HEK293 (cell line): ENCODE measurements around the gene FIGNL1.

Experiments
- CTCF ChIA-PET: fragments of 350-600 bp; formaldehyde crosslinking; extraction: SDS; loops from one replicate; lab custom pipeline; 2021; ENCODE audit warnings: antibody characterized with exemption; lab: Yijun Ruan, JAX
- POLR2A ChIA-PET: fragments of 300-600 bp; formaldehyde crosslinking; extraction: SDS; loops from one replicate; lab custom pipeline; 2020; ENCODE audit warnings: antibody characterized with exemption, inconsistent platforms; lab: Yijun Ruan, JAX
- H3K27ac ChIP-seq: fragments of 200-500 bp; sonication (Bioruptor generic); 2 replicates; pipeline ENCODE4 v1.5.1; 2014; ENCODE audit warnings: low read depth, low read length, control low read depth, inconsistent platforms; ENCODE audit errors: extremely low read depth
- H3K36me3 ChIP-seq, 2 experiments: fragments of 200-500 bp in 1 of 2; sonication (Bioruptor generic) in 1 of 2; 1 replicate in 1 of 2; 2 replicates in 1 of 2; pipeline ENCODE4 v1.5.1; 2014 to 2017; ENCODE audit warnings: inconsistent platforms in 2 of 2, low read length in 2 of 2; ENCODE audit not compliant: control insufficient read depth in 2 of 2, insufficient read depth in 1 of 2
- H3K4me1 ChIP-seq: fragments of 200-500 bp; sonication (Bioruptor generic); 2 replicates; pipeline ENCODE4 v1.5.1; 2014; ENCODE audit warnings: mild to moderate bottlenecking, low read length, inconsistent platforms; ENCODE audit not compliant: control insufficient read depth, insufficient read depth
- H3K4me3 ChIP-seq: 2 replicates; pipeline ENCODE4 v1.5.1; 2011; ENCODE audit warnings: low read depth, mild to moderate bottlenecking, control low read depth, low read length, moderate library complexity
- H3K9me3 ChIP-seq: fragments of 200-500 bp; sonication (Bioruptor generic); 2 replicates; pipeline ENCODE4 v1.5.1; 2014; ENCODE audit warnings: low read depth, low read length, inconsistent platforms; ENCODE audit not compliant: control insufficient read depth, insufficient read depth
- ZBTB8A ChIP-seq: fragments of 450-650 bp; formaldehyde crosslinking; IDR thresholded peaks from 2 replicates; pipeline ENCODE4 v1.5.1; 2016; ENCODE audit warnings: missing biosample characterization, missing genetic modification characterization
- ZNF132 ChIP-seq: fragments of 450-650 bp; formaldehyde crosslinking; IDR thresholded peaks from 2 replicates; pipeline ENCODE4 v1.5.1; 2017; ENCODE audit warnings: missing biosample characterization, missing genetic modification characterization, borderline replicate concordance
- ZNF16 ChIP-seq: fragments of 450-650 bp; formaldehyde crosslinking; IDR thresholded peaks from 2 replicates; pipeline ENCODE4 v1.5.1; 2016; ENCODE audit warnings: low read depth, missing biosample characterization, missing genetic modification characterization
- ZNF2 ChIP-seq: fragments of 450-650 bp; formaldehyde crosslinking; IDR thresholded peaks from 2 replicates; pipeline ENCODE4 v1.5.1; 2016; ENCODE audit warnings: missing biosample characterization, missing genetic modification characterization
- ZNF302 ChIP-seq: fragments of 450-650 bp; formaldehyde crosslinking; IDR thresholded peaks from 2 replicates; pipeline ENCODE4 v1.5.1; 2016; ENCODE audit warnings: missing biosample characterization, missing genetic modification characterization, low read depth
- ZNF426 ChIP-seq: fragments of 450-650 bp; formaldehyde crosslinking; IDR thresholded peaks from 2 replicates; pipeline ENCODE4 v1.5.1; 2017; ENCODE audit warnings: missing biosample characterization, missing genetic modification characterization, mild to moderate bottlenecking, inconsistent platforms, moderate library complexity
- ZNF433 ChIP-seq: fragments of 450-650 bp; formaldehyde crosslinking; IDR thresholded peaks from 2 replicates; pipeline ENCODE4 v1.5.1; 2016; ENCODE audit warnings: missing biosample characterization, missing genetic modification characterization, low read depth
- ZNF558 ChIP-seq: fragments of 450-650 bp; formaldehyde crosslinking; IDR thresholded peaks from 2 replicates; pipeline ENCODE4 v1.5.1; 2016; ENCODE audit warnings: missing biosample characterization, missing genetic modification characterization
- ZNF596 ChIP-seq: fragments of 450-650 bp; IDR thresholded peaks from 2 replicates; pipeline ENCODE4 v1.5.0; 2018; ENCODE audit warnings: missing biosample characterization, mild to moderate bottlenecking, missing genetic modification characterization, moderate library complexity
- ZNF624 ChIP-seq: fragments of 450-650 bp; formaldehyde crosslinking; IDR thresholded peaks from 2 replicates; pipeline ENCODE4 v1.5.1; 2017; ENCODE audit warnings: missing biosample characterization, missing genetic modification characterization
- ZNF664 ChIP-seq: fragments of 450-650 bp; formaldehyde crosslinking; IDR thresholded peaks from 2 replicates; pipeline ENCODE4 v1.5.1; 2016; ENCODE audit warnings: missing biosample characterization, missing genetic modification characterization
- ZNF76 ChIP-seq: fragments of 450-650 bp; formaldehyde crosslinking; IDR thresholded peaks from 2 replicates; pipeline ENCODE4; 2016; ENCODE audit warnings: low read depth, missing biosample characterization, missing genetic modification characterization, borderline replicate concordance
- ZNF785 ChIP-seq: fragments of 450-650 bp; formaldehyde crosslinking; IDR thresholded peaks from 2 replicates; pipeline ENCODE4 v1.5.1; 2016; ENCODE audit warnings: missing biosample characterization, missing genetic modification characterization
- ZSCAN4 ChIP-seq: fragments of 450-650 bp; formaldehyde crosslinking; IDR thresholded peaks from 2 replicates; pipeline ENCODE4 v1.5.1; 2017; ENCODE audit warnings: missing biosample characterization, missing genetic modification characterization
- TF ChIP-seq, protein P1 (sequence below): fragments of 450-650 bp; formaldehyde crosslinking; IDR thresholded peaks from 2 replicates; pipeline ENCODE4 v1.5.1; 2016; ENCODE audit warnings: missing biosample characterization, missing genetic modification characterization
- TF ChIP-seq, protein P2 (sequence below): fragments of 450-650 bp; formaldehyde crosslinking; IDR thresholded peaks from 2 replicates; pipeline ENCODE4 v1.5.1; 2016; ENCODE audit warnings: missing biosample characterization, missing genetic modification characterization

FIGNL1 gene

GRCh38 chr7:50415844-50416364 is 34.2 kb downstream of the FIGNL1 start:
- Histone ChIP-seq H3K9me3 (no peaks in the 10 kb centered on the region), H3K27ac (no peak overlapping the region), H3K36me3 (no peaks in the 10 kb centered on the region), H3K4me1 (no peaks in the 10 kb centered on the region), H3K4me3 (no peak overlapping the region)
- TF ChIP-seq ZNF433 (no peak), ZNF16 (tag by site-specific recombination) (no peak), ZNF76 (tag by site-specific recombination) (no peak)
- ChIA-PET CTCF (interaction anchor here (0.6 to 1.2 kb wide), 3 partner anchors 47 to 272 kb away, joined by 3 to 4 read pairs (median 3); no protein-coding TSS in a partner anchor), POLR2A (no interaction called here)

- Histone ChIP-seq H3K4me3 (no peak overlapping the region), H3K27ac (no peak overlapping the region), H3K4me1 (no peaks in the 10 kb centered on the region), H3K36me3 (no peaks in the 10 kb centered on the region), H3K9me3 (no peaks in the 10 kb centered on the region)
- TF ChIP-seq, protein P1, sequence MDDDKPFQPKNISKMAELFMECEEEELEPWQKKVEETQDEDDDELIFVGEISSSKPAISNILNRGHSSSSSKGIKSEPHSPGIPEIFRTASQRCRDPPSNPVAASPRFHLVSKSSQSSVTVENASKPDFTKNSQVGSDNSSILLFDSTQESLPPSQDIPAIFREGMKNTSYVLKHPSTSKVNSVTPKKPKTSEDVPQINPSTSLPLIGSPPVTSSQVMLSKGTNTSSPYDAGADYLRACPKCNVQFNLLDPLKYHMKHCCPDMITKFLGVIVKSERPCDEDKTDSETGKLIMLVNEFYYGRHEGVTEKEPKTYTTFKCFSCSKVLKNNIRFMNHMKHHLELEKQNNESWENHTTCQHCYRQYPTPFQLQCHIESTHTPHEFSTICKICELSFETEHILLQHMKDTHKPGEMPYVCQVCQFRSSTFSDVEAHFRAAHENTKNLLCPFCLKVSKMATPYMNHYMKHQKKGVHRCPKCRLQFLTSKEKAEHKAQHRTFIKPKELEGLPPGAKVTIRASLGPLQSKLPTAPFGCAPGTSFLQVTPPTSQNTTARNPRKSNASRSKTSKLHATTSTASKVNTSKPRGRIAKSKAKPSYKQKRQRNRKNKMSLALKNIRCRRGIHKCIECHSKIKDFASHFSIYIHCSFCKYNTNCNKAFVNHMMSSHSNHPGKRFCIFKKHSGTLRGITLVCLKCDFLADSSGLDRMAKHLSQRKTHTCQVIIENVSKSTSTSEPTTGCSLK (tag by site-specific recombination), result no peak
- no peak for TF ChIP-seq ZNF558 (tag by site-specific recombination)
- TF ChIP-seq, protein P2, sequence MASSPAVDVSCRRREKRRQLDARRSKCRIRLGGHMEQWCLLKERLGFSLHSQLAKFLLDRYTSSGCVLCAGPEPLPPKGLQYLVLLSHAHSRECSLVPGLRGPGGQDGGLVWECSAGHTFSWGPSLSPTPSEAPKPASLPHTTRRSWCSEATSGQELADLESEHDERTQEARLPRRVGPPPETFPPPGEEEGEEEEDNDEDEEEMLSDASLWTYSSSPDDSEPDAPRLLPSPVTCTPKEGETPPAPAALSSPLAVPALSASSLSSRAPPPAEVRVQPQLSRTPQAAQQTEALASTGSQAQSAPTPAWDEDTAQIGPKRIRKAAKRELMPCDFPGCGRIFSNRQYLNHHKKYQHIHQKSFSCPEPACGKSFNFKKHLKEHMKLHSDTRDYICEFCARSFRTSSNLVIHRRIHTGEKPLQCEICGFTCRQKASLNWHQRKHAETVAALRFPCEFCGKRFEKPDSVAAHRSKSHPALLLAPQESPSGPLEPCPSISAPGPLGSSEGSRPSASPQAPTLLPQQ (tag by site-specific recombination), result no peak
- ChIA-PET CTCF (interaction anchor here (0.7 kb wide), 1 partner anchor 749 kb away, joined by 3 read pairs; no protein-coding TSS in a partner anchor), POLR2A (no interaction called here)
Measured at GRCh38 chr7:50413561-50413960, 36.6 kb downstream of the FIGNL1 start.

DNA sequence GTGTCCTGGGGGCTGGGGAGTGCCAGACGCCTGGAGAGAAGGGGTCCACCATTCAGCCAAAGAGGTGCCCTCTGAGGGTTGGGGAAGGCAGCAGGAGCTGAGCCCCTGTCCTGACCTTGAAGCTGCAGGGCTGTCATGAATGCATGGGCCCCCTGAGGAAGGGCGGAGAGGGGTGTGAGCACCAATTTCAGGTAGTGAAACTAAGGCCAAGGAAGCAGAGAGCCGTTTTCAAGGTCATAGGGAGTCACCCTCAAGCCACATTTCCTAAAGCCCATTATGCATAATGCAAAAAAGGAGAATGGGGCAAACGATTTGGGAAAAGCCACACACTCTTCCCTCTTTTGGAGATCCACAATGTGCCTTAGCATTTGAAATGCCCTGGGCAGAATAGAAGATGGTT is 37.2 kb downstream of the FIGNL1 start:
- POLR2A ChIA-PET, result no interaction called here
- no peak overlapping the region for H3K27ac ChIP-seq
- H3K9me3 ChIP-seq, result no peaks in the 10 kb centered on the region
- H3K4me1 ChIP-seq, result no peaks in the 10 kb centered on the region
- TF ChIP-seq ZNF624, result no peak
- CTCF ChIA-PET, result interaction anchor here (1.0 kb wide), 1 partner anchor 747 kb away, joined by 3 read pairs; no protein-coding TSS in a partner anchor
- H3K36me3 ChIP-seq, result no peaks in the 10 kb centered on the region
- no peak overlapping the region for H3K4me3 ChIP-seq

DNA sequence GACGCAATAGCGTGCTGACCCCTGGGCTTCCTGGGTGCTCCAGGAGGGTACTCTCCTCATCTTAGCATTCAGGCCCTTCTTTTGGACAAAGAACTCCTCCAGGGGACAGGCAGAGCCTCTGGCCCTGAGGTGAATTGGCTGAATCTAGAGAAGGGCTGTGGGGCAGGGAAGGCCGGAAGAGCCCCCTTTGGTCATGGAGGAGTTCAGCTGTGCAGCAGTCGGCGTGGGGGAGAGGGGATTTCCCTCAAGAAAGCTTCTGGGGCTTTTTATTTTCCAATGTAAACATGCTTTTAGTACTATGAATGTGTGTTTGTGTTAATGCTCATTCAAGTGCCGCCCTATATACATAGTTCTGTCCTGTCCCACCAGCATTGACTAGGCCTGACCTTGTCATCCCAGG is 38.8 kb downstream of the FIGNL1 start:
- no peaks in the 10 kb centered on the region for H3K4me1 ChIP-seq
- no peaks in the 10 kb centered on the region for H3K9me3 ChIP-seq
- TF ChIP-seq ZNF302 (tag by site-specific recombination), result no peak
- TF ChIP-seq, protein P2 (tag by site-specific recombination), result no peak
- no peak for TF ChIP-seq ZNF596 (tag by site-specific recombination)
- TF ChIP-seq ZNF426, result no peak
- no peak for TF ChIP-seq ZBTB8A (tag by site-specific recombination)
- TF ChIP-seq ZNF785, result no peak
- no peak for TF ChIP-seq ZNF664 (tag by site-specific recombination)
- no peak for TF ChIP-seq ZSCAN4 (tag by site-specific recombination)
- TF ChIP-seq ZNF132 (tag by site-specific recombination), result no peak
- no peak for TF ChIP-seq ZNF2 (tag by site-specific recombination)
- TF ChIP-seq, all 188 proteins: peak for 0
- CTCF ChIA-PET, result no interaction called here
- POLR2A ChIA-PET, result no interaction called here
- Histone ChIP-seq H3K4me3 (no peak overlapping the region), H3K36me3 (no peaks in the 10 kb centered on the region), H3K27ac (no peak overlapping the region)
